GM12865 (cell line): ENCODE data around the gene CMC4.

ENCODE experiments used
- DNase-seq: peaks from one replicate; pipeline ENCODE4 v3.0.0; 2010; ENCODE audit warnings: low read depth
- H3K4me3 ChIP-seq: 2 replicates; pipeline ENCODE4 v1.5.1; 2011; ENCODE audit warnings: mild to moderate bottlenecking, low read depth, low read length, control low read depth
- CTCF ChIP-seq: IDR thresholded peaks from 2 replicates; pipeline ENCODE4 v1.5.1; 2011; ENCODE audit warnings: low read length, control low read depth, low read depth, inconsistent platforms; ENCODE audit not compliant: insufficient read depth; ENCODE audit errors: missing control alignments

Gene CMC4

GRCh38 chrX:155068165-155068564 is 2.8 kb downstream of the CMC4 start:
- TF ChIP-seq CTCF, result no peak
- H3K4me3 ChIP-seq, result no peak overlapping the region
- DNase-seq, result no peak

DNA sequence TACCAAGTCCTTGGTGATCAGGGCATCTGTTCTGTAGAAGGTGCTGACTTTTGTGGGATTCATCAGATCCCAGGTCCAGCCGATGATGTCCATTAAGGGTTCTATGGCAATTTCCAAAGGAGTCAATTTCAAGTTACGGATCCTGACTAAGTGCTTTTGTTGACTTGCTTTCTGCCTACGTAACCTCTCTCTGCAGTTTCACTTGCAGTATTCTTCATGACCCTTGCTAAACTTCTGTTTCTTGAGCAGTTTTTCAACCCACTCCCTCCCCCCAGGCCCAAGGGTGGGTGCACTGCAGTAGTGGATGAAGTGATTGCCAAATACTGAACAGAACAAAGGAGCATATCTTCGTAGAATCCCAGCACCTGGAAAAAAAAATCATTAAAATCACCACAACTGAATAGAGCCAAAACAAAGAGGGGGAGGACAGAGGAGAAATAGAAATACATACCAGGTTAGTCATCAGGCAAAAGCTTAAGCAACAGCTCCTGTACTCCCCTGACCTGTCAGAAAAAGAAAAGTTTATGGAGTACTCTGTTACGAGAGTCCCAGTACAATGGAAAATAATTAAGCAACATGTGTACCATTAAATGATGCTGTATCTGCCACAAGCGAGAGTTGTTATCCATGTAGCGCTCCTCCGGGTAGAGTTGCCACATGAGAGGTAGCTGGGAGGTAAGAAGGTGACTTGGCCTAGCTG is 5.8 kb downstream of the CMC4 start:
- TF ChIP-seq CTCF, result no peak
- no peak overlapping the region for H3K4me3 ChIP-seq
- no peak for DNase-seq

DNA sequence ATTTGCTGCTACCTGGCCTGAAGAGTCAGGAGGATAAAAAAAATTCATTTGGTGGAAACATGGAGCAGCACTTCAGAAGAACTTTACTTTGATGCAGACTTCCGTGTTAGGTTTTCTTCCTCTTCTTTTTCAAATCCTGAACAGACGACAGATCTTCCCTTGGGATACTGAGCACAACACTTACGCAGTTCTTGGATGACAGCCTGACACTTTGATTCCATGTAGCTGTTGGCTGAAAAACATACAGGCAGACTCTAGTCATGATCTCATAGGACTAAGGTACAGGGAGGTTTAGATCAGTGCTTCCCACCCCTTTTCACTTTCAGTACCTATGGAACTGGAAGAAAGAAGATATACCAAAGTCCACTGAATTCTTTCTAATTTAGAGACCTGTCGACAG is 9.2 kb downstream of the CMC4 start:
- no peak for TF ChIP-seq CTCF
- DNase-seq, result no peak
- H3K4me3 ChIP-seq, result no peak overlapping the region

- peak overlapping the region; percentile 26; the same call in 1 of the 2 replicates for H3K4me3 ChIP-seq
- TF ChIP-seq CTCF, result peak; percentile 58
- DNase-seq, result peak; percentile 72
Measured at GRCh38 chrX:155056877-155057792, 13.8 kb downstream of the CMC4 start.

GRCh38 chrX:155056471-155056870 is 14.5 kb downstream of the CMC4 start:
- no peak for TF ChIP-seq CTCF
- no peak overlapping the region for H3K4me3 ChIP-seq

DNA sequence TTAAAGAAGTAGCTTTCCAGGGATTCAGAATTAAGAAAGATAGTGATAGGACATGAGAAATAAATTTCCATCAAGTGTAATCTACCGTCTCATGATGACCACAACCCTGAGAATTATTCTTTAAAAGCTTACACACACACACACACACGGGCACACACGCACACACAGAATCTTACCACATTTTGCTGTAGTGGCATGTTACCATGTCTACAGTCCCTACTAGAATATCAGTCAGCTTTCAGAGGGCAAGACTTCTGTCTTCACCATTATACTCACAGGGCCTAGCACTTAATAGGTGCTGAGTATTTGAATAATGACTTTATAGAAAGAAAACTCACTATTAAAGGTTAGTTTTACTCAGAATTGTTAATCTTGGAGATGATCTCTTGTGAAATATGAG is 15.4 kb downstream of the CMC4 start:
- DNase-seq, result no peak
- TF ChIP-seq CTCF, result no peak
- no peak overlapping the region for H3K4me3 ChIP-seq

More at GRCh38 chrX:155056471-155056870, 14.5 kb downstream of the CMC4 start:
- no peak for DNase-seq
